HG03196 (cell line): Measurements from ENCODE around the gene DENND1A.

Experiments used
- ATAC-seq: cut with Tn5 transposase; IDR thresholded peaks from one replicate; pipeline ENCODE4 v1.9.1; 2021; ENCODE audit not compliant: unreplicated experiment

DENND1A gene

GRCh38 chr9:123548741-123549545, 381.0 kb downstream of the DENND1A start:
- ATAC-seq = no peak

- ATAC-seq = no peak
These were observed 385.7 kb downstream of the DENND1A start for GRCh38 chr9:123544007-123544827.

GRCh38 chr9:123543492-123543891, 386.4 kb downstream of the DENND1A start:
- ATAC-seq = no peak

GRCh38 chr9:123542435-123543225, 387.3 kb downstream of the DENND1A start:
- ATAC-seq = no peak

- no peak for ATAC-seq
These were observed 388.5 kb downstream of the DENND1A start for GRCh38 chr9:123541411-123541810.

- no peak for ATAC-seq
These were observed 389.5 kb downstream of the DENND1A start for GRCh38 chr9:123540457-123540856.

GRCh38 chr9:123537809-123538208, 392.1 kb downstream of the DENND1A start:
- no peak for ATAC-seq

GRCh38 chr9:123536455-123536868, 393.5 kb downstream of the DENND1A start:
- no peak for ATAC-seq

- ATAC-seq = no peak
These were observed 395.6 kb downstream of the DENND1A start for GRCh38 chr9:123534336-123534735.

GRCh38 chr9:123530244-123530643, 399.7 kb downstream of the DENND1A start:
- ATAC-seq = no peak

- no peak for ATAC-seq
These were observed 401.4 kb downstream of the DENND1A start for GRCh38 chr9:123528501-123528900.

- ATAC-seq = no peak
These were observed 401.9 kb downstream of the DENND1A start for GRCh38 chr9:123527981-123528380.

GRCh38 chr9:123525957-123526356, 404.0 kb downstream of the DENND1A start:
- ATAC-seq = no peak

GRCh38 chr9:123525424-123525823, 404.5 kb downstream of the DENND1A start:
- ATAC-seq = no peak

GRCh38 chr9:123524866-123525265, 405.1 kb downstream of the DENND1A start:
- ATAC-seq = no peak

GRCh38 chr9:123523845-123524244, 406.1 kb downstream of the DENND1A start:
- no peak for ATAC-seq

GRCh38 chr9:123523001-123523400, 406.9 kb downstream of the DENND1A start:
- no peak for ATAC-seq

- ATAC-seq = no peak
These were observed 407.7 kb downstream of the DENND1A start for GRCh38 chr9:123522251-123522650.

GRCh38 chr9:123518338-123518737, 411.6 kb downstream of the DENND1A start:
- no peak for ATAC-seq

- no peak for ATAC-seq
These were observed 412.4 kb downstream of the DENND1A start for GRCh38 chr9:123517512-123517911.

- ATAC-seq = no peak
These were observed 415.2 kb downstream of the DENND1A start for GRCh38 chr9:123514766-123515165.
